HL-60 (cell line): Measurements from ENCODE around the gene FGFR3.

Experiments used
- GABPA ChIP-seq: IDR thresholded peaks from 2 replicates; pipeline ENCODE4 v1.6.1; 2012; ENCODE audit warnings: low read depth
- POLR2AphosphoS5 ChIP-seq: IDR thresholded peaks from 2 replicates; pipeline ENCODE4 v1.6.1; 2012; ENCODE audit warnings: low read depth
- TF ChIP-seq, protein P1 (sequence below): IDR thresholded peaks from one replicate; pipeline ENCODE4 v1.5.1; 2011; ENCODE audit warnings: low read length, control low read depth, inconsistent platforms; ENCODE audit not compliant: insufficient read depth
- TF ChIP-seq, protein P2 (sequence below): IDR thresholded peaks from 2 replicates; pipeline ENCODE4 v1.6.1; 2012; ENCODE audit warnings: low read depth; ENCODE audit not compliant: insufficient replicate concordance

DNA sequence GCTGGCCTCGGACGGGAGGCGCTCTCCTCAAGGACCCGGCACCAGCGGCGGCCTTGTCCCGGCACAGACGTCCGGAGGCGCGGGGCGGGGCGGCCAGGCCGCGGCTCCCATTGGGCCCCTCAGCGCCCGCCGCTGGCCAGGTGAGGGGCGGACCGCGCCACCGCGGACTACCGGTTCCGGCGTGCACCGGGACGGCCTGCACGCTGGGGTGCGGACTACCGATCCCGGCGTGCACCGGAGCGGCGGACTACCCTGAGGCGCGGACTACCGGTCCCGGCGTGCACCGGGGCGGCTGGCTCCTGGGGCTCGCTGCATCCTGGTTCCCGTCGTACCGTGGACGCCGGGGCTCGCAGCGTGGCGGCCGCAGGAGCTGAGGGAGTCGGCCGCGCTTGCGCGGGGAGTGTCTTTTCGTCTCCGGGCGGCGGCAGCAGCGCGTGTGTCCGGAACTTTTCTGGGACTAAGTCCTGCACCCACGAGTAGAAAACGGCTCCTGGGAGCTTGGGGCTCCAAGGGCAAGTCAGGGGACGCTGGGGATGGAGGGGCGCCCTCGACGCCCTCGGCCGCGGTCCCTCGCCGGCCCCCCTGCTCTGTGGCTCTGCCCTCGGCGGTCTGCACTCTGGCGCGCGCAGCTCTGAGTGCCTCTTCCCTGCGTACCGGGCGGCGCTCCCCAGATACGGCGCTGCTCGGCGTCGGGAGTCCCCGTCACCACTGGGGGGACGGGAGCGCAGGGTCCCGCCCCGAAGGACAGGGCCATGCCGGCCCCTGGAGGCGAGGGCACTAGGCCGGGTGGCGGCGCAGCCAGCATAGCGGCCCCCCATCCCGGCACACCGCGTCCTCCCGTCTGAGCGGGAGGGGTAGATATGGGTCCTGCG, 63.2 kb downstream of the FGFR3 start, which contains the start of gene LETM1:
- TF ChIP-seq, protein P1, sequence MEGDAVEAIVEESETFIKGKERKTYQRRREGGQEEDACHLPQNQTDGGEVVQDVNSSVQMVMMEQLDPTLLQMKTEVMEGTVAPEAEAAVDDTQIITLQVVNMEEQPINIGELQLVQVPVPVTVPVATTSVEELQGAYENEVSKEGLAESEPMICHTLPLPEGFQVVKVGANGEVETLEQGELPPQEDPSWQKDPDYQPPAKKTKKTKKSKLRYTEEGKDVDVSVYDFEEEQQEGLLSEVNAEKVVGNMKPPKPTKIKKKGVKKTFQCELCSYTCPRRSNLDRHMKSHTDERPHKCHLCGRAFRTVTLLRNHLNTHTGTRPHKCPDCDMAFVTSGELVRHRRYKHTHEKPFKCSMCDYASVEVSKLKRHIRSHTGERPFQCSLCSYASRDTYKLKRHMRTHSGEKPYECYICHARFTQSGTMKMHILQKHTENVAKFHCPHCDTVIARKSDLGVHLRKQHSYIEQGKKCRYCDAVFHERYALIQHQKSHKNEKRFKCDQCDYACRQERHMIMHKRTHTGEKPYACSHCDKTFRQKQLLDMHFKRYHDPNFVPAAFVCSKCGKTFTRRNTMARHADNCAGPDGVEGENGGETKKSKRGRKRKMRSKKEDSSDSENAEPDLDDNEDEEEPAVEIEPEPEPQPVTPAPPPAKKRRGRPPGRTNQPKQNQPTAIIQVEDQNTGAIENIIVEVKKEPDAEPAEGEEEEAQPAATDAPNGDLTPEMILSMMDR, result no peak
- TF ChIP-seq POLR2AphosphoS5 (peak; percentile 47; the same call in 1 of the 2 replicates), GABPA (peak; percentile 81)
- TF ChIP-seq, protein P2, sequence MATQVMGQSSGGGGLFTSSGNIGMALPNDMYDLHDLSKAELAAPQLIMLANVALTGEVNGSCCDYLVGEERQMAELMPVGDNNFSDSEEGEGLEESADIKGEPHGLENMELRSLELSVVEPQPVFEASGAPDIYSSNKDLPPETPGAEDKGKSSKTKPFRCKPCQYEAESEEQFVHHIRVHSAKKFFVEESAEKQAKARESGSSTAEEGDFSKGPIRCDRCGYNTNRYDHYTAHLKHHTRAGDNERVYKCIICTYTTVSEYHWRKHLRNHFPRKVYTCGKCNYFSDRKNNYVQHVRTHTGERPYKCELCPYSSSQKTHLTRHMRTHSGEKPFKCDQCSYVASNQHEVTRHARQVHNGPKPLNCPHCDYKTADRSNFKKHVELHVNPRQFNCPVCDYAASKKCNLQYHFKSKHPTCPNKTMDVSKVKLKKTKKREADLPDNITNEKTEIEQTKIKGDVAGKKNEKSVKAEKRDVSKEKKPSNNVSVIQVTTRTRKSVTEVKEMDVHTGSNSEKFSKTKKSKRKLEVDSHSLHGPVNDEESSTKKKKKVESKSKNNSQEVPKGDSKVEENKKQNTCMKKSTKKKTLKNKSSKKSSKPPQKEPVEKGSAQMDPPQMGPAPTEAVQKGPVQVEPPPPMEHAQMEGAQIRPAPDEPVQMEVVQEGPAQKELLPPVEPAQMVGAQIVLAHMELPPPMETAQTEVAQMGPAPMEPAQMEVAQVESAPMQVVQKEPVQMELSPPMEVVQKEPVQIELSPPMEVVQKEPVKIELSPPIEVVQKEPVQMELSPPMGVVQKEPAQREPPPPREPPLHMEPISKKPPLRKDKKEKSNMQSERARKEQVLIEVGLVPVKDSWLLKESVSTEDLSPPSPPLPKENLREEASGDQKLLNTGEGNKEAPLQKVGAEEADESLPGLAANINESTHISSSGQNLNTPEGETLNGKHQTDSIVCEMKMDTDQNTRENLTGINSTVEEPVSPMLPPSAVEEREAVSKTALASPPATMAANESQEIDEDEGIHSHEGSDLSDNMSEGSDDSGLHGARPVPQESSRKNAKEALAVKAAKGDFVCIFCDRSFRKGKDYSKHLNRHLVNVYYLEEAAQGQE, result no peak
